Psoas muscle (tissue), 8 donors: Measurements from ENCODE around the gene CFI. TPM values are rescaled to one million over a fixed set of nuclear protein-coding genes. Genes with fewer than 3 reads are reported as not detected.

Experiments used
- ATAC-seq, 4 donors: fragments of 200-7000 bp; cut with Tn5 transposase; one replicate each; pipeline ENCODE4 v1.9.1; 2020; ENCODE audit warnings: moderate library complexity in 3 of 4, mild to moderate bottlenecking in 2 of 4
- DNase-seq, 2 donors: peaks; one replicate each; pipeline ENCODE4 v3.0.0-alpha.2; 2020
- H3K27ac ChIP-seq: fragments of 200-600 bp; one replicate; pipeline ENCODE4 v1.8.0; 2022
- H3K27me3 ChIP-seq, 3 donors: fragments of 200-600 bp in 1 of 3; one replicate each; pipeline versions ENCODE4 v1.6.1 to v1.8.0; 2013 to 2022; ENCODE audit warnings: low read length in 2 of 3, mild to moderate bottlenecking in 2 of 3, moderate library complexity in 1 of 3; ENCODE audit not compliant: insufficient read depth in 3 of 3
- H3K36me3 ChIP-seq, 2 donors: fragments of 200-600 bp in 1 of 2; one replicate each; pipeline versions ENCODE4 v1.6.1 to v1.8.0; 2013 to 2022; ENCODE audit warnings: low read depth in 1 of 2, mild to moderate bottlenecking in 1 of 2, moderate library complexity in 1 of 2; ENCODE audit not compliant: insufficient read depth in 1 of 2
- H3K4me1 ChIP-seq: fragments of 200-600 bp; one replicate; pipeline ENCODE4 v1.8.0; 2022
- H3K4me3 ChIP-seq: fragments of 200-600 bp; one replicate; pipeline ENCODE4 v1.8.0; 2022; ENCODE audit warnings: mild to moderate bottlenecking
- H3K9me3 ChIP-seq: fragments of 200-600 bp; one replicate; pipeline ENCODE4 v1.8.0; 2022
- CTCF ChIP-seq: fragments of 200-600 bp; IDR thresholded peaks from one replicate; pipeline ENCODE4 v1.8.0; 2022; ENCODE audit warnings: antibody characterized with exemption
- WGBS, 3 donors: extraction: QIAGEN DNeasy Blood & Tissue Kit; methylation state at CpG; one replicate each; pipeline versions ENCODE4 v1.1.6 to v1.1.7; 2013; 5-methylcytosine and 5-hydroxymethylcytosine counted together
- intact Hi-C, 2 donors: fragments of 100-400 bp; cut with DNase I; formaldehyde crosslinking; loops; one replicate each; pipeline versions ENCODE4 v1.11.0 to v1.14.2; 2022
- polyA plus RNA-seq, 3 donors: library from polyadenylated mRNA; stranded (reverse); fragments of 200-250 nt; gene quantifications; one replicate each; pipeline ENCODE4 v1.2.3, GENCODE V29; 2013
- total RNA-seq, 4 donors: library from RNA; stranded (reverse); fragmentation: NEBNext Ultra II Directional in 2 of 4; extraction: Animal tissue kit (Norgen Biotek cat#: 25700) in 2 of 4; gene quantifications; one replicate each; pipeline versions ENCODE4 v1.2.1 to v1.2.4, GENCODE V29; 2021 to 2023
- donor health status: healthy with polysubstance abuse.
- donor health status: DM: no; HTN: no; CAD: no; lungs with moderate emphysema.
- donor health status: Bipolar disorder and iron deficiency.
- donor health status: healthy.
- donor health status: DM: yes; HTN: yes; CAD: no.
- donor health status: DM: no; HTN: no; CAD: no.
- donor health status: DM: no; HTN: no; CAD: no.
- donor health status: DM: yes; HTN: yes; CAD: no.

Gene CFI
- total and polyA plus RNA-seq, 7 donors: 2.9 to 6.1 (median 4.4) TPM

- Histone ChIP-seq H3K9me3 (no peaks in the 10 kb centered on the region), H3K27me3 (no peaks in the 10 kb centered on the region), H3K36me3 (peaks cover 0 to 8% of the 10 kb centered on the region in 2 donors), H3K27ac (peak overlapping the region; percentile 70), H3K4me3 (peak overlapping the region; percentile 77), H3K4me1 (peaks cover 9% of the 10 kb centered on the region)
- intact Hi-C loops: loop anchor here (5.0 to 10.0 kb wide), 7 partner anchors 98 to 273 kb away; partner anchors contain the start of genes SEC24B (in 2 of the 2), CFI (in 1 of the 2) and GAR1 (in 1 of the 2)
- TF ChIP-seq CTCF: no peak
- ATAC-seq (no peak), DNase-seq (no peak)
- WGBS, 3 donors: 18 to 20% (median 18%) methylated on average over 11 of the region's 11 CpGs
Measured at GRCh38 chr4:109703664-109704361, 98.0 kb downstream of the CFI start.

GRCh38 chr4:109702950-109703663 lies 98.7 kb downstream of the CFI start, which contains the start of gene CASP6:
CASP6 (minus strand) TSS chr4:109703445; CDS start chr4:109703395, 50 bp downstream.
- DNase-seq (peak; percentile 87 to 89), ATAC-seq (peak; percentile 87 to 96 (median 92))
- 0 to 1% (median 0%) methylated on average over 62 to 72 of the region's 72 CpGs for WGBS, 3 donors

GRCh38 chr4:109701566-109702410 lies 100.0 kb downstream of the CFI start:
- intact Hi-C loops: loop anchor here (5.0 to 10.0 kb wide), 7 partner anchors 101 to 276 kb away; partner anchors contain the start of genes SEC24B (in 2 of the 2), CFI (in 1 of the 2) and GAR1 (in 1 of the 2)
- DNase-seq (no peak), ATAC-seq (no peak)
- peaks cover 9% of the 10 kb centered on the region for H3K4me1 ChIP-seq
- H3K36me3 ChIP-seq: peaks cover 0 to 14% of the 10 kb centered on the region in 2 donors
- no peak for TF ChIP-seq CTCF
- peak overlapping the region; percentile 77 for H3K4me3 ChIP-seq
- 58 to 65% (median 60%) methylated on average over 21 of the region's 21 CpGs for WGBS, 3 donors
- H3K27me3 ChIP-seq: no peaks in the 10 kb centered on the region
- no peaks in the 10 kb centered on the region for H3K9me3 ChIP-seq
- peak overlapping the region; percentile 70 for H3K27ac ChIP-seq

More at GRCh38 chr4:109702950-109703663, 98.7 kb downstream of the CFI start, which contains the start of gene CASP6:
- intact Hi-C loops: loop anchor here (5.0 to 10.0 kb wide), 7 partner anchors 99 to 274 kb away; partner anchors contain the start of genes SEC24B (in 2 of the 2), CFI (in 1 of the 2) and GAR1 (in 1 of the 2)
- H3K4me3 ChIP-seq: peak within 1 kb of the TSS; percentile 77
- H3K27me3 ChIP-seq: no peaks in the 10 kb centered on the region
- peak within 1 kb of the TSS; percentile 70 for H3K27ac ChIP-seq
- H3K4me1 ChIP-seq: peaks cover 9% of the 10 kb centered on the region
- H3K36me3 ChIP-seq: peaks cover 0 to 6% of the 10 kb centered on the region in 2 donors
- peak; percentile 71 for TF ChIP-seq CTCF
- no peaks in the 10 kb centered on the region for H3K9me3 ChIP-seq

GRCh38 chr4:109699553-109700225 lies 102.1 kb downstream of the CFI start:
- Histone ChIP-seq H3K27ac (no peak overlapping the region), H3K4me1 (peaks cover 9% of the 10 kb centered on the region), H3K27me3 (no peaks in the 10 kb centered on the region), H3K4me3 (no peak overlapping the region), H3K9me3 (no peaks in the 10 kb centered on the region), H3K36me3 (peaks cover 0 to 29% of the 10 kb centered on the region in 2 donors)
- ATAC-seq (no peak), DNase-seq (no peak)
- intact Hi-C loops: loop anchor here (5.0 to 10.0 kb wide), 7 partner anchors 103 to 278 kb away; partner anchors contain the start of genes SEC24B (in 2 of the 2), CFI (in 1 of the 2) and GAR1 (in 1 of the 2)
- TF ChIP-seq CTCF: no peak
- 85 to 91% (median 89%) methylated on average over 8 of the region's 8 CpGs for WGBS, 3 donors
